Measurements from ENCODE around the gene PRKN.

- TF ChIP-seq, protein P1, sequence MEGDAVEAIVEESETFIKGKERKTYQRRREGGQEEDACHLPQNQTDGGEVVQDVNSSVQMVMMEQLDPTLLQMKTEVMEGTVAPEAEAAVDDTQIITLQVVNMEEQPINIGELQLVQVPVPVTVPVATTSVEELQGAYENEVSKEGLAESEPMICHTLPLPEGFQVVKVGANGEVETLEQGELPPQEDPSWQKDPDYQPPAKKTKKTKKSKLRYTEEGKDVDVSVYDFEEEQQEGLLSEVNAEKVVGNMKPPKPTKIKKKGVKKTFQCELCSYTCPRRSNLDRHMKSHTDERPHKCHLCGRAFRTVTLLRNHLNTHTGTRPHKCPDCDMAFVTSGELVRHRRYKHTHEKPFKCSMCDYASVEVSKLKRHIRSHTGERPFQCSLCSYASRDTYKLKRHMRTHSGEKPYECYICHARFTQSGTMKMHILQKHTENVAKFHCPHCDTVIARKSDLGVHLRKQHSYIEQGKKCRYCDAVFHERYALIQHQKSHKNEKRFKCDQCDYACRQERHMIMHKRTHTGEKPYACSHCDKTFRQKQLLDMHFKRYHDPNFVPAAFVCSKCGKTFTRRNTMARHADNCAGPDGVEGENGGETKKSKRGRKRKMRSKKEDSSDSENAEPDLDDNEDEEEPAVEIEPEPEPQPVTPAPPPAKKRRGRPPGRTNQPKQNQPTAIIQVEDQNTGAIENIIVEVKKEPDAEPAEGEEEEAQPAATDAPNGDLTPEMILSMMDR (IDR thresholded peaks at IDR 0.05; ENCODE audit: low read length) = no peak
- TF ChIP-seq EZH2 (IDR thresholded peaks at IDR 0.05; ENCODE audit: borderline replicate concordance, low read length) = no peak
Observed at GRCh38 chr6:162181741-162182401, 545.7 kb downstream of the PRKN start.

All from OCI-LY1 (cell line).